Endothelial cell of umbilical vein (primary cell): ENCODE measurements around the gene SYNPO2. TPM values are rescaled to one million over a fixed set of nuclear protein-coding genes. Genes with fewer than 3 reads are reported as not detected.

Experiments
- BruUV-seq: library from RNA; stranded (reverse); fragments of 400-500 nt; replicated peaks from 2 replicates; lab custom pipeline; 2021; lab: Mats Ljungman, UMichigan
- CTCF ChIA-PET: fragments of 300-600, 350-600 bp; sonication (Branson Sonifier 250); formaldehyde crosslinking; loops from one replicate; lab custom pipeline; 2021; ENCODE audit warnings: antibody characterized with exemption, inconsistent platforms; lab: Charles Lee
- POLR2A ChIA-PET: fragments of 300-600, 350-600 bp; sonication (Branson Sonifier 250); formaldehyde crosslinking; loops from one replicate; lab custom pipeline; 2021; ENCODE audit warnings: antibody characterized with exemption, inconsistent platforms; lab: Charles Lee
- DNase-seq: peaks from one replicate; pipeline ENCODE4 v3.0.0-alpha.2; 2011; ENCODE audit warnings: low read depth, low spot score
- FAIRE-seq: peaks from 2 replicates; lab custom pipeline; 2011; peaks lifted over from hg19 to GRCh38; lab: Jason Lieb, UNC
- H2AFZ ChIP-seq: 2 replicates; pipeline ENCODE4 v1.6.0; 2012; ENCODE audit warnings: low read depth, low read length, control low read depth, inconsistent platforms
- H3K27ac ChIP-seq: 2 replicates; pipeline ENCODE4 v1.5.1; 2011; ENCODE audit warnings: low read depth, mild to moderate bottlenecking, control low read depth, low read length, moderate library complexity; ENCODE audit not compliant: insufficient read depth
- H3K27me3 ChIP-seq, 2 experiments: 2 replicates each; pipeline versions ENCODE4 v1.6.0 to v1.6.1; 2011; ENCODE audit warnings: low read length in 2 of 2, mixed read lengths in 1 of 2; ENCODE audit not compliant: control insufficient read depth in 2 of 2, insufficient read depth in 2 of 2
- H3K36me3 ChIP-seq, 2 experiments: 2 replicates in 1 of 2; 3 replicates in 1 of 2; pipeline ENCODE4 v1.5.1; 2011; ENCODE audit warnings: low read length in 2 of 2, mild to moderate bottlenecking in 1 of 2, moderate library complexity in 1 of 2; ENCODE audit not compliant: control insufficient read depth in 2 of 2, insufficient read depth in 2 of 2; ENCODE audit errors: extremely low read depth in 1 of 2
- H3K4me1 ChIP-seq: 3 replicates; pipeline ENCODE4 v1.5.1; 2011; ENCODE audit warnings: mild to moderate bottlenecking, low read length; ENCODE audit not compliant: control insufficient read depth, insufficient read depth; ENCODE audit errors: extremely low read depth
- H3K4me2 ChIP-seq: 2 replicates; pipeline ENCODE4 v1.6.1; 2011; ENCODE audit warnings: low read length, control low read depth, mixed read lengths; ENCODE audit not compliant: insufficient read depth
- H3K4me3 ChIP-seq, 3 experiments: fragments of 200-600 bp in 1 of 3; sonication (generic), shearing (Covaris generic) in 1 of 3; replicated peaks in 1 of 3; 2 replicates each; pipeline ENCODE4 v1.5.1; 2011 to 2016; ENCODE audit warnings: control low read depth in 3 of 3, low read length in 3 of 3, mild to moderate bottlenecking in 2 of 3, inconsistent platforms in 1 of 3, low read depth in 1 of 3, moderate library complexity in 1 of 3; ENCODE audit not compliant: insufficient read depth in 1 of 3
- H3K79me2 ChIP-seq: 2 replicates; pipeline ENCODE4 v1.6.0; 2012; ENCODE audit warnings: low read length, inconsistent platforms; ENCODE audit not compliant: control insufficient read depth, insufficient read depth
- H3K9ac ChIP-seq: replicated peaks from 2 replicates; pipeline ENCODE3; 2011; ENCODE audit warnings: low read length, control low read depth; ENCODE audit not compliant: insufficient read depth; ENCODE audit errors: extremely low read depth
- H3K9me1 ChIP-seq: replicated peaks from 3 replicates; pipeline ENCODE4 v1.6.0; 2011; ENCODE audit warnings: mild to moderate bottlenecking, low read length; ENCODE audit not compliant: control insufficient read depth, insufficient read depth; ENCODE audit errors: extremely low read depth
- H3K9me3 ChIP-seq: replicated peaks from 2 replicates; pipeline ENCODE4 v1.5.1; 2012; ENCODE audit warnings: low read length, inconsistent platforms; ENCODE audit not compliant: control insufficient read depth, insufficient read depth
- H4K20me1 ChIP-seq: replicated peaks from 2 replicates; pipeline ENCODE3; 2011; ENCODE audit warnings: mild to moderate bottlenecking, low read length; ENCODE audit not compliant: control insufficient read depth, insufficient read depth; ENCODE audit errors: extremely low read depth
- EZH2 ChIP-seq: IDR thresholded peaks from 2 replicates; pipeline ENCODE4 v1.6.1; 2012; ENCODE audit warnings: borderline replicate concordance, low read depth, mild to moderate bottlenecking, moderate library complexity, low read length, inconsistent platforms; ENCODE audit not compliant: severe bottlenecking
- FOS ChIP-seq: IDR thresholded peaks from 2 replicates; pipeline ENCODE4 v1.6.1; 2011; ENCODE audit warnings: mild to moderate bottlenecking, low read length, moderate library complexity, borderline replicate concordance; ENCODE audit not compliant: insufficient read depth
- GATA2 ChIP-seq: IDR thresholded peaks from 2 replicates; pipeline ENCODE4 v1.7.0; 2011; ENCODE audit warnings: low read depth, mild to moderate bottlenecking, moderate library complexity, mixed read lengths, low read length; ENCODE audit not compliant: insufficient read length, insufficient read depth
- JUN ChIP-seq: IDR thresholded peaks from 2 replicates; pipeline ENCODE4 v1.6.1; 2011; ENCODE audit warnings: borderline replicate concordance, low read depth; ENCODE audit not compliant: insufficient read length, insufficient read depth
- MYC ChIP-seq: IDR thresholded peaks from one replicate; pipeline ENCODE4 v1.6.1; 2011; ENCODE audit warnings: mild to moderate bottlenecking, low read depth, low read length
- POLR2A ChIP-seq: IDR thresholded peaks from 2 replicates; pipeline ENCODE4 v1.6.1; 2012; ENCODE audit warnings: low read depth, mild to moderate bottlenecking, control low read depth, low read length
- POLR2AphosphoS5 ChIP-seq: IDR thresholded peaks from 2 replicates; pipeline ENCODE4 v1.6.1; 2012; ENCODE audit warnings: low read depth, mild to moderate bottlenecking, control low read depth, low read length, moderate library complexity; ENCODE audit not compliant: insufficient read depth
- dilution Hi-C: fragments of 300-500 bp; cut with MboI; formaldehyde crosslinking; loops from one replicate; pipeline ENCODE4 v1.15.0; 2019; ENCODE audit warnings: low sequenced_read_pairs; ENCODE audit not compliant: extremely low pct_ligation_motif_present
- intact Hi-C: fragments of 100-400 bp; cut with micrococcal nuclease; formaldehyde crosslinking; loops from one replicate; pipeline ENCODE4 v1.10.0; 2022
- polyA plus RNA-seq, 4 experiments: library from polyadenylated mRNA; depleted of rRNA in 3 of 4; stranded (reverse) in 3 of 4; unstranded in 1 of 4; fragments of >200 nt; gene quantifications; 2 replicates each; pipeline versions ENCODE4 v1.2.1 to v1.2.3, GENCODE V29; 2011 to 2012; ENCODE audit warnings: missing spikeins in 1 of 4
- total RNA-seq: library from RNA; stranded (reverse); gene quantifications from 2 replicates; pipeline ENCODE4 v1.2.3, GENCODE V29; 2021
- TF ChIP-seq, protein P1 (sequence below), 2 donors: IDR thresholded peaks; 1 replicate in 1 of 2; 2 replicates in 1 of 2; pipeline ENCODE4 v1.5.1; 2011; ENCODE audit warnings: low read length in 2 of 2, mild to moderate bottlenecking in 2 of 2, moderate library complexity in 2 of 2, control low read depth in 1 of 2, inconsistent platforms in 1 of 2, low read depth in 1 of 2; ENCODE audit not compliant: insufficient read depth in 1 of 2; ENCODE audit errors: extremely low read depth in 1 of 2
- TF ChIP-seq, protein P2 (sequence below): IDR thresholded peaks from 2 replicates; pipeline ENCODE4 v1.6.1; 2011; ENCODE audit not compliant: insufficient read depth, insufficient read length

The SYNPO2 gene
- total and polyA plus RNA-seq, 2 donors (not counting 3 experiments of a cell fraction or from before 2014, with no cell fraction given) = 0.06 to 0.13 TPM

GRCh38 chr4:119031218-119031617, 142.6 kb downstream of the SYNPO2 start:
- no peaks in the 10 kb centered on the region for H3K79me2 ChIP-seq
- no peak overlapping the region for H3K9ac ChIP-seq
- no peak overlapping the region for H3K4me3 ChIP-seq
- ChIA-PET CTCF (interaction anchor here (1.1 kb wide), 1 partner anchor 13 kb away, joined by 4 read pairs; no protein-coding TSS in a partner anchor), POLR2A (no interaction called here)
- H3K36me3 ChIP-seq = no peaks in the 10 kb centered on the region
- H3K27me3 ChIP-seq = peaks cover 6 to 10% of the 10 kb centered on the region in 2 experiments
- H3K4me2 ChIP-seq = no peak overlapping the region
- H3K27ac ChIP-seq = no peak overlapping the region
- no peak overlapping the region for H2AFZ ChIP-seq
- no peaks in the 10 kb centered on the region for H3K9me3 ChIP-seq
- no peaks in the 10 kb centered on the region for H4K20me1 ChIP-seq
- no peaks in the 10 kb centered on the region for H3K4me1 ChIP-seq
- intact Hi-C loops = no loop called here
- DNase-seq (no peak), FAIRE-seq (no peak)
- dilution Hi-C loops = no loop called here
- BruUV-seq = no TSS peak
- H3K9me1 ChIP-seq = no peaks in the 10 kb centered on the region
- TF ChIP-seq EZH2 = no peak
- no peak for TF ChIP-seq FOS
- TF ChIP-seq POLR2AphosphoS5 = no peak
- TF ChIP-seq, protein P1, sequence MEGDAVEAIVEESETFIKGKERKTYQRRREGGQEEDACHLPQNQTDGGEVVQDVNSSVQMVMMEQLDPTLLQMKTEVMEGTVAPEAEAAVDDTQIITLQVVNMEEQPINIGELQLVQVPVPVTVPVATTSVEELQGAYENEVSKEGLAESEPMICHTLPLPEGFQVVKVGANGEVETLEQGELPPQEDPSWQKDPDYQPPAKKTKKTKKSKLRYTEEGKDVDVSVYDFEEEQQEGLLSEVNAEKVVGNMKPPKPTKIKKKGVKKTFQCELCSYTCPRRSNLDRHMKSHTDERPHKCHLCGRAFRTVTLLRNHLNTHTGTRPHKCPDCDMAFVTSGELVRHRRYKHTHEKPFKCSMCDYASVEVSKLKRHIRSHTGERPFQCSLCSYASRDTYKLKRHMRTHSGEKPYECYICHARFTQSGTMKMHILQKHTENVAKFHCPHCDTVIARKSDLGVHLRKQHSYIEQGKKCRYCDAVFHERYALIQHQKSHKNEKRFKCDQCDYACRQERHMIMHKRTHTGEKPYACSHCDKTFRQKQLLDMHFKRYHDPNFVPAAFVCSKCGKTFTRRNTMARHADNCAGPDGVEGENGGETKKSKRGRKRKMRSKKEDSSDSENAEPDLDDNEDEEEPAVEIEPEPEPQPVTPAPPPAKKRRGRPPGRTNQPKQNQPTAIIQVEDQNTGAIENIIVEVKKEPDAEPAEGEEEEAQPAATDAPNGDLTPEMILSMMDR (IDR thresholded peaks at IDR 0.05; ENCODE audit: extremely low read depth in 1 of 2, insufficient read depth in 1 of 2, low read depth in 1 of 2, low read length in 2 of 2) = no peak
- TF ChIP-seq GATA2 = no peak
- TF ChIP-seq, protein P2, sequence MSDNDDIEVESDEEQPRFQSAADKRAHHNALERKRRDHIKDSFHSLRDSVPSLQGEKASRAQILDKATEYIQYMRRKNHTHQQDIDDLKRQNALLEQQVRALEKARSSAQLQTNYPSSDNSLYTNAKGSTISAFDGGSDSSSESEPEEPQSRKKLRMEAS = no peak
- TF ChIP-seq JUN = no peak
- no peak for TF ChIP-seq MYC
- TF ChIP-seq POLR2A = no peak
